ENCODE data around the gene FAAH2.

DNA sequence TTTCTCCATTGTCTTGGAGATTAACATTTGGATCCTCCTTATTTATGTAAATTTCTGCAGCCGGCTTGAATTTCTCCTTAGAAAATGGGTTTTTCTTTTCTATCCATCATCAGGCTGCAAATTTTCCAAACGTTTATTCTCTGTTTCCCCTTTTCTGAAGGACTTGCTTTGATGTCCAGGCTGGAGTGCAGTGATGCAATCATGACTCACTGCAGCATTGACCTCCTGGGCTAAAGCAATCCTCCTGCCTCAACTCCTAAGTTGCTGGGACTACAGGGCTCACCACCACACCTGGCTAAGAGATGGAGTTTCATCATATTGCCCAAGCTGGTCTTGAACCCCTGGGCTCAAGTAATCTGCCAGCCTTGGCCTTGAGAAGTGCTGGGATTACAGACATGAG is 161.3 kb downstream of the FAAH2 start:
- TF ChIP-seq, protein P1, sequence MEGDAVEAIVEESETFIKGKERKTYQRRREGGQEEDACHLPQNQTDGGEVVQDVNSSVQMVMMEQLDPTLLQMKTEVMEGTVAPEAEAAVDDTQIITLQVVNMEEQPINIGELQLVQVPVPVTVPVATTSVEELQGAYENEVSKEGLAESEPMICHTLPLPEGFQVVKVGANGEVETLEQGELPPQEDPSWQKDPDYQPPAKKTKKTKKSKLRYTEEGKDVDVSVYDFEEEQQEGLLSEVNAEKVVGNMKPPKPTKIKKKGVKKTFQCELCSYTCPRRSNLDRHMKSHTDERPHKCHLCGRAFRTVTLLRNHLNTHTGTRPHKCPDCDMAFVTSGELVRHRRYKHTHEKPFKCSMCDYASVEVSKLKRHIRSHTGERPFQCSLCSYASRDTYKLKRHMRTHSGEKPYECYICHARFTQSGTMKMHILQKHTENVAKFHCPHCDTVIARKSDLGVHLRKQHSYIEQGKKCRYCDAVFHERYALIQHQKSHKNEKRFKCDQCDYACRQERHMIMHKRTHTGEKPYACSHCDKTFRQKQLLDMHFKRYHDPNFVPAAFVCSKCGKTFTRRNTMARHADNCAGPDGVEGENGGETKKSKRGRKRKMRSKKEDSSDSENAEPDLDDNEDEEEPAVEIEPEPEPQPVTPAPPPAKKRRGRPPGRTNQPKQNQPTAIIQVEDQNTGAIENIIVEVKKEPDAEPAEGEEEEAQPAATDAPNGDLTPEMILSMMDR (IDR thresholded peaks at IDR 0.05), result no peak
- TF ChIP-seq POLR2A (IDR thresholded peaks at IDR 0.05), result no peak
